Peyer's patch (tissue), 4 donors: ENCODE data around the gene TNNI3K.

Source experiments
- POLR2A ChIP-seq, 2 donors: fragments of 450-650 bp; IDR thresholded peaks; one replicate each; pipeline ENCODE4 v1.5.1; 2017; ENCODE audit warnings: antibody characterized with exemption in 2 of 2, mild to moderate bottlenecking in 2 of 2, moderate library complexity in 2 of 2
- TF ChIP-seq, protein P1 (sequence below), 6 experiments: fragments of 450-650 bp in 4 of 6; fragments of 200-600 bp in 2 of 6; sonication (generic) in 1 of 6; IDR thresholded peaks; one replicate each; pipeline ENCODE4 v1.5.1; 2017 to 2019; ENCODE audit warnings: antibody characterized with exemption in 6 of 6, mild to moderate bottlenecking in 3 of 6, moderate library complexity in 1 of 6

DNA sequence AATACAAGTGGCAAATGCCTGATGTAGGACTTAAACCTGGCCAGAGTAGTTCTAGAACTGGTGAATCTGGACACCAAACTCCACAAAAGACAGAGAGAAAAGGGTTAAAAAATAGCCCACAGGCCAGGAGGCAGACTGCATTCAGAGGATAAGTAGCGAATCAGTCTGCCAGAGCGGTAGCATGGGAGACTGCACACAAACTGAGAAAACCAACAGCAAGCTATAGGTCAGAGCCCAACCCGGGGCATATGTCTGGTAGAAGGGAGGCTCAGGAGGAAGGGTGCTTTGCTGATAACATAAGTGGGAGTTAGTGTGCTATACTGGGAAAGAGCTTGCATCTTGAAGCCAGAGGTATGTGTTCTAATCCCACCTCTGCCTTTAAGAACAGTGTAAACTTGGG lies 273.3 kb downstream of the TNNI3K start:
- TF ChIP-seq, protein P1, sequence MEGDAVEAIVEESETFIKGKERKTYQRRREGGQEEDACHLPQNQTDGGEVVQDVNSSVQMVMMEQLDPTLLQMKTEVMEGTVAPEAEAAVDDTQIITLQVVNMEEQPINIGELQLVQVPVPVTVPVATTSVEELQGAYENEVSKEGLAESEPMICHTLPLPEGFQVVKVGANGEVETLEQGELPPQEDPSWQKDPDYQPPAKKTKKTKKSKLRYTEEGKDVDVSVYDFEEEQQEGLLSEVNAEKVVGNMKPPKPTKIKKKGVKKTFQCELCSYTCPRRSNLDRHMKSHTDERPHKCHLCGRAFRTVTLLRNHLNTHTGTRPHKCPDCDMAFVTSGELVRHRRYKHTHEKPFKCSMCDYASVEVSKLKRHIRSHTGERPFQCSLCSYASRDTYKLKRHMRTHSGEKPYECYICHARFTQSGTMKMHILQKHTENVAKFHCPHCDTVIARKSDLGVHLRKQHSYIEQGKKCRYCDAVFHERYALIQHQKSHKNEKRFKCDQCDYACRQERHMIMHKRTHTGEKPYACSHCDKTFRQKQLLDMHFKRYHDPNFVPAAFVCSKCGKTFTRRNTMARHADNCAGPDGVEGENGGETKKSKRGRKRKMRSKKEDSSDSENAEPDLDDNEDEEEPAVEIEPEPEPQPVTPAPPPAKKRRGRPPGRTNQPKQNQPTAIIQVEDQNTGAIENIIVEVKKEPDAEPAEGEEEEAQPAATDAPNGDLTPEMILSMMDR (IDR thresholded peaks at IDR 0.05), result no peak
- TF ChIP-seq POLR2A (IDR thresholded peaks at IDR 0.05), result no peak
